NAMALWA (cell line): Measurements from ENCODE around the gene RHBDL3.
"Not testable (repeated sequence)": the region's sequence is repeated elsewhere in the genome, so short reads cannot be mapped to it uniquely, and the experiment has no call there.

Experiments
- DNase-seq: peaks from one replicate; pipeline ENCODE4 v3.0.0-alpha.2; 2015; ENCODE audit warnings: low spot score

The RHBDL3 gene

DNA sequence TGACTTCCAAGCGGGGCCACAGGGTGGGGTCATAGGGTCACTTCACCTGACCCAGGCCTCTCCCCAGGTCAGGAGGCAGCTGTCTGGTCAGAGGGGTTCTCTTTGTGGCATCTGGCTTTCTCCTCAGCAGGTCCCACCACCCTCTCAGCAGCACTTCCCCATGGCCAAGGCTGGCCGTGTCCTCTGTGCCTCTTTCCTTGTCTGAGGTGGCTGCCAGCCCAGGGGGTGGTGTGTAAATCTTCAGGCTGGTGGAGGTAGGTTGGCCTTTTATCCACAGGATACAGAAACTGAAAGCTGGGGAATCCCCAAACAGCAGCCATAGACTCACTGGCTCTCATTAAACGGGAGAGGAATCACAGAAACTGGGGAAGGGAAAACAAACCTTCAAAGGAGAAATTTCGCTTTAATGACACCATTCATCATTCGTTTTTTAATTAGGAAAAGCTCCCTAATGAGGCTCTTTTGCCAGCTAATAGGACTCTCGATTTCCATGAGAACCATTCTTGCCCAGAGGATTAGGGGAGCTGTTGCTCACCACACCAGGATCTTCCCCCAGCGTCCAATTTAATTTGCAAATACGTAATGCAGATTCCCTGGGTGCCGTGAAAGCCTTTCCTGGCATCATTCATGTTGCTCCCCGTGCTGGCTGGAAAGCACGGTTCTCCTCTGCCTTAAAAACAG, 58.3 kb downstream of the RHBDL3 start:
- DNase-seq: no peak

DNA sequence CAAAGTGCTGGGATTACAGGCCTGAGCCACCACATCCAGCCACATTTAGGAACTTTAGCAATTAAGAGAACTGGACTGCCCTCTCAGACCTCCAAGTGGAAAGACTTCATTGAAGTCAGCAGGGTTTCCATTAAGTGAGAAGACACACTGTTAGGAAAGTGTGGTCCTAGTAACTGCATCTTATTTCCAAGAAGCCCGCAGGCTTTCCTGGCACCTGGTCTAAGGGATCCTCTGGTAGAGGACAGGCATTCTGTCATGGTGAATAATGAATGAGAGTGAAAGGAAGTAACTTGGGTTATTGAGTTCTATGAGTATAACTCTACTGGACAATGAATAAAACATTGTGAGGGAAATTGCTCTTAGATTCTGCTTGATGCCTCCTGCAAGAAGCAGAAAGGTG, 62.3 kb downstream of the RHBDL3 start:
- DNase-seq: no peak

DNA sequence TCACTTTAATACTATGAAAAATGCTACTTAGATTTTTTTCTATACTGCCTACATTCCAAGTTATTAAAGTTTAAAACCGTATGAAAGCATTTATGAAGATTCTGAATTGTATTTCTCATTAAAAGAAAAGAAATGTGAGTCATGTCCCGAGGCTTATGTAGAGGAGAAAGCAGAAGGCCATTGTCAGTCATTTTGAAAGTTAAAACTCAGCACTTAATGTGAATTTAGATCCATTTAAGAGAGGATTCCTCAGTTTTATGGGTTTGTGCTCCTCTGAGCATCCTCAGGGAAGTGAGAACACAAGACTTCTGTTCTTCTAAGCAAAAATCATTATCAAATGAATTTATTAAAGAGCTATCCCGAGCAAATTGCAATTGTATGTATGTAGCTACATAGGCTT, 64.5 kb downstream of the RHBDL3 start:
- DNase-seq: no peak

DNA sequence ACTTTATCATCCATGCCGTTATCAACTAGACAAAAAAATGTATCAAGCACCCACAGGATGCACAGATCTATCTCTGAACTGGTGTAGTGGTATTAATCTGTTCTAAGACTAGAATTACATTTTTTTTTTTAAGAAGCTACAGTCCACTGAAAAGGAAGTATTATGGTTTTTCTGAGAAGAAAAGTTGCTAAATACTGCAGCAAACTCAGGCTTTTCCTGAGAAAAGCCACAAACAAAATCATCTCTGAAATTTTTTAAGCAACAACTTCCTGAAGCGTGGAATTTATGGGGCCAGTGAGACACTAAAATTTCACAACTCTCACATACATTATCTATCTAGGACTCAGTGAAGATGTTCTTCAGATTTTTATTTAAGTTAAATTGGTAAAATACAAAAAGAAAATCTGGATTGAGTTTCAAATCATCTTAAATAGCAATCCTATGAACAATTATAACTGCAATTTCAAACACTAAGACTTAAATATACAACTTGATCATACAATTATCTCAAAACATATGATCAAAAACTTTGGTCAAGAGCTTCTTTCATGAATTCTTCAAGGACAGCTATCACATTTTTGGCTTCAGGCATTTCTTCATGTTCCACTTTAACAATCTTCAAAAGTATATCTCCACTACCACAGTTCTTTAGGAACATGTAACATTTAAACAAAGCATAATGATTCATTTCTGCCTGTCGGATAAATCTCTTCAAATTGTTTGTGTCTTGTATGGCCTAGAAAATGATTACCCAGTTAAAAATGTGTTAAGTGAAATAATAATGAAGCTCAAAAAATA, 65.8 kb downstream of the RHBDL3 start:
- DNase-seq: no peak

DNA sequence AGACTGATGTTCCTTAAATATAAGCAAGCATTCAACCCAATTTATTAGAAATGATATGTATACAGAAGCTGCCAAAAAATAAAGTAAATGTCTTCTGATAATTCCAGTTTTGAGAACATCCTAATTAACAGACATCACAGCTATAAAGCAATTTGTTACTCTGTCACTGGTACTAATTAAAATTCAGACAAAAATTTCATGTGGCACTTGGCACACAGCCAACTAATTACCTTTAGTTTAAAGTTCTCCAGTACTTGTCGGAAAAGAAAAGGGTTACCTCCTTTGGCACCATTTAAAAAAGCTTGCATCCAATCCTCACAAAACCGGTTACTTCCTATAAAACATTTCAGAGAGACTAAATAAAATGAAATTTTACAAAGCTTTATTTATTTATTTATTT, 67.6 kb downstream of the RHBDL3 start:
- no peak for DNase-seq

DNA sequence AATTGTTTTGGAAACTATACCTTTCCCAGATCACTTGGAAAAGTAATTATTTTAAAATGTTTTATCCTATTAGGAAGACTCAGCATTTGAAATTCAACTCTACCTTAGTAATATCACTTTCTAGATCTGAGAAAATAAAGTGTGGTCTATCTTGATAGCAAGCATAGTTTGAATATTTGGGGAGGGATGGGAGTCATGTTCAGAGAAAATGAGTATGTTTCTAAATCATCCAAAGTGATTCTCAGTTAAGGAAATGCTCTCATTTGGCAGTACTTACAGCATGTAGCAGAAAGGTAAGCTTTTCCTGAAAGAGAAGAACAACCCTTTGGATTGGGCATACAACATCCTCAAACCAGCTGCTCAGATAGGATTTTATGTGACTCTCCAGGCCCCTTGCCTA, 69.4 kb downstream of the RHBDL3 start:
- DNase-seq: no peak

DNA sequence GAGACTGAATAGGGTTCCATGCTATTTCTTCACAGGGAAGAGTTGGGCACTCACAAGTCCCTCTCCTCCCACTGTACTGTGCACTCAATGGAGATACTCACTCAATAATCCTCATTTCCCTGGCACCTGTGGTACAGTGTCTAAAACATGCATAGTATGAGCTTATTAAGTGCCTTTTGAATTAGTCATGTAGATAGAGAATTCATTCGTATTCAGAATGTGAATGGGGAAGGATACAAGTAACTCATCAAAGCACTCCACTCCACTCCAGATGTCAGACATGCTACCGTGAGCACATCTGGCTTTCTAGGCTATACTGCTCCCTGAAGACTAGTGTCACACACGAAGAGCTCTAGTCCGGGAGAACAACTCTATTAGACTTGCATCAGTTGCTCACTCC, 70.1 kb downstream of the RHBDL3 start:
- no peak for DNase-seq

DNA sequence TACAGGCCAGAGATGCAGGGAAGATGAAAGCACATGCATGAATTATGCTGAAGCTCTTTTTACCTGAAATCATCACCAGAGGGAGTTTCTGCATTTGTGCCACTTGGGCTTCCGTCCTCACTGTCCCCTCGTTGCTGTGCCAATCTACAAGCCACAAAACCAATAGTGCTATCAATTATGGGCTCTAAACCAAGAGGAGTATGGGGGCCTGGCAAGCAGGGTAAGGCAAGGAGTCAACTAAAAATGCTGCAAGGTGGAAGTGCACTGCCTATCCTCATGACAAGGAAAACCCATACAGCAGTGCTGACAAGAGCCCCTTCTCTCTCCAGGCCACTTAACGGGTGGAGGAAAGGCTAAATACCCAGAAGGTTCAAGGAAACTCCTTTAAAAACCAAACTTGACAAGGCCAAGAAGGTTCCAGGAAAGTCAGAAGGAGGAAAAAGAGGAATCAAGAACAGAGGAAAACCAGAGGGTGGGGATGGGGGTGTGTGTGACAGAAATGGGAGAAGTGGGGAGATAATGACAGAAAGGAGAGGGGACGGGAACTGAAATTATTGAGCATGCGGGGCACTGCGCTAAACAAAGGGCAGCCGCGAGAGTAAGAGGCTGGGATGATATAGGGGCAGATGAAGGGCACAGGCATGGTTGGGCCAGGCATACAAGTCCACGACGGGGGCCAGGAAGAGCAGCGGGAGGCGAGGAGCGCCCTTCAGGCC, 75.7 kb downstream of the RHBDL3 start:
- DNase-seq: peak; percentile 80

DNA sequence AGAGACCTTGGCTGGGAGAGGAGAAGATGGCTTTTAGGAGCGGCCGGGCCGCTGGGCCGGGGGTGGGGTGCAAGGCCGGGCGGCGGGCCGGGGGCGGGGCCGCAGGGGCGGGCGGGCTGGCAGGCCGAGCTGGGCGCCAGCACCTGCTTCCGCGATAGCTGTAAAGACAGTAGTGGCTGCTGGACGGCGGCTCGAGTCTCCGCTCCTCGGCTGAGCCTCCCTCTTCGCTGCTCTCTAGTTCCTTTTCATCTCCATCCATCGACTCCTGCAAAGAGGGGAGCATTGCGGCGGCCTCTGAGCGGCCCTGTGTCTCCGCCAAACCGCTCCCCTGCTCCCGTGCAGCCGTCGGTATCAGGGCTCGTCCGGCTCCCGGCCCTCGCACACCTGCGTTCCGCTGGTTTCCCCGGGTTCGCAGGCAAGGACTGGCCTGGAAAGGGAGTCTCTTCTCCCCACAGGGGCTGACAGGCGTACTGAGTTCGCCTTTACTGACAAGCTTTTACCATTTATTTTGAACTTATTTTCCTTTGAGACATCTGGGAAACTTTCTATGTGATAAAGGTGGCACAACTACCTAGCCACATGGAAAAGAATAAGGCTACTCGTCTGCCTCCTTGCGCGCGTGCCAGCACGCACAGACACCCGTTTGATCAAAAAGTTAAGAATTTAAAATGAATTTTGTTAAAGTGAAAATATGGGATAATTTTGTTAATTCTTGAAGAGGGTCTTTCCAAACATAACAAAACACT, 76.4 kb downstream of the RHBDL3 start, which contains the start of gene C17orf75:
C17orf75 (minus strand) TSS at position 317 of the 746 bp plus-strand sequence; CDS start at position 283, 34 bp downstream.
- DNase-seq: peak; percentile 78

DNA sequence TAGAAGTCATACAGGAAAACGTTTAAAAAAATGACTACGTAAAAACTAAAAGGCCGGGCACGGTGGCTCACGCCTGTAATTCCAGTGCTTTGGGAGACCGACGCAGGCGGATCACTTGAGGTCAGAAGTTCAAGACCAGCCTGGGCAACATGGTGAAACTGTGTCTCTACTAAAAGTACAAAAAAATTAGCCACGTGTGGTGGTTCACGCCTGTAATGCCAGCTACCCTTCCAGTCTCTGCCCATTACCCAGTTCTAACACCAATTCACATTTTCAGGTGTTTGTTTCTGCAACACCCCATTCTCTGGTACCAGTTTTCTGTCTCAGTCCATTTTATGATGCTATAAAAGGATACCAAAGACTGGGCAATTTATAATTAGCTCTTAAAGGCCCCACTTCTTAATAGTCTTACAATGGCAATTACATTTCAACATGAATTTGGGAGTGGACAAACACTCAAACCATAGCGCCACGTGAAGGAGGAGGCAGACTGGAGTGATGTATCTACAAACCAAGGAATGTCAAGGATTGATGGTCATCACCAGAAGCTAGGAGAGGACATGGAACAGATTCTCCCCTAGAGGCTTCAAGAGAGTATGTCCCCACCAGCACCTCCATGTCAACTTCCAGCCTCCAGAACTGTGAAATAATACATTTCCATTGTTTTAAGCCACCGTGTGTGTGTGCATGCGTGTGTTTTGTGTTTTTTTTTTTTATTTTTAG, 77.1 kb downstream of the RHBDL3 start:
- no peak for DNase-seq

DNA sequence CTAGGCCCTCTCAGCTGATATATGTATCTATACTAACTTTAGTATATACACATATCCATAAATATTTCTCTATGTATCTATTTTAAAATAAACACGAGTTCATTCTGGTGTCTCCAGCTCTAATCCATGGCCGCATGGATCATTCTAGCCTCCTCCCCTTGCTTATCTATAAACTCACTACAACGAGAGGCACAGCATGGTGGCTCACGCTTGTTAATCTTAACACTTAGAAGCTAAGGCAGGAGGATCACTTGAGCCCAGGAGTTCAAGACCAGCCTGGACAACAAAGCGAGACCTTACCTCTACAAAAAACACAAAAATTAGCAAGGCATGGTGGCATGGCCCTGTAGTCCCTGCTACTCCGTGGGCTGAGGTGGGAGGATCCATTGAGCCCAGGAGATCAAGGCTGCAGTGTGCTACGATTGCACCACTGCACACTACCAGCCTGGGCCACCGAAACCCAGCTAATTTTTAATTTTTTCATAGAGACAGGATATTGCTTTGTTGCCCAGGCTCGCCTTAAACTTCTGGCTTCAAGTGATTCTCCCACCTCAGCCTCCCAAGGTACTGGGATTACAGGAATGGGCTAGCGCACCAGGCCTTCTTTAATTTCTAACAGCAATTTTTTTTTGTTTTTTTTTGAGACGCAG, 80.4 kb downstream of the RHBDL3 start:
- DNase-seq: no peak

DNA sequence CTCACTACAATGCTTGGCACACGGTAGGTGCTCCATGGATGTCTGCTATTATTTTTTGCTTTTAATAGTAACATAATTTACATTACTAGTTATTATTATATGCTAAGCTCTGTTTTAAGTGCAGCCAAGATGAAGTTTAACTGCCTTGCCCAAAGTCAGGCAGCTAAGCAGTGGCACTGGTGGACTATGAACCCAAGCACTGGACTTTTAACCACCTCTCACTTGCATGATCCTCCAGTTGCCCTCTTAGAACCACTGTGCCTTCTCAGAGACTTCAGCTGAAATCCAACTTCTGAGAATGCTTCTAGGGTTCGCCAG, 82.8 kb downstream of the RHBDL3 start:
- DNase-seq: no peak

DNA sequence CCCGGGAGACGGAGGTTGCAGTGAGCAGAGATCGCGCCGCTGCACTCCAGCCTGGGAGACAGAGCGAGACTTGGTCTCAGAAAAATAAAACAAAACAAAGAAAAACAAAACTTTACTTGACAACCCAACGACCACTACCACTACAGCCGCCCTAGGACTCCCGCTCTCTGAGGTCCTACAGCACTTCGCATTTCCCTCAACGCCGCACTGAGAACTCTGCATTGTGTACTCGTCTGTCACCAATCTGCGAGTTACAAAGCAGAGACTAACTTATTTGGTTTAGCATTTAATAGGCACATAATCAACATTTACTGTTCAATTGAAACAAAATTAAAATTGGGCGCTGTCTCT, 83.8 kb downstream of the RHBDL3 start:
- no peak for DNase-seq

DNA sequence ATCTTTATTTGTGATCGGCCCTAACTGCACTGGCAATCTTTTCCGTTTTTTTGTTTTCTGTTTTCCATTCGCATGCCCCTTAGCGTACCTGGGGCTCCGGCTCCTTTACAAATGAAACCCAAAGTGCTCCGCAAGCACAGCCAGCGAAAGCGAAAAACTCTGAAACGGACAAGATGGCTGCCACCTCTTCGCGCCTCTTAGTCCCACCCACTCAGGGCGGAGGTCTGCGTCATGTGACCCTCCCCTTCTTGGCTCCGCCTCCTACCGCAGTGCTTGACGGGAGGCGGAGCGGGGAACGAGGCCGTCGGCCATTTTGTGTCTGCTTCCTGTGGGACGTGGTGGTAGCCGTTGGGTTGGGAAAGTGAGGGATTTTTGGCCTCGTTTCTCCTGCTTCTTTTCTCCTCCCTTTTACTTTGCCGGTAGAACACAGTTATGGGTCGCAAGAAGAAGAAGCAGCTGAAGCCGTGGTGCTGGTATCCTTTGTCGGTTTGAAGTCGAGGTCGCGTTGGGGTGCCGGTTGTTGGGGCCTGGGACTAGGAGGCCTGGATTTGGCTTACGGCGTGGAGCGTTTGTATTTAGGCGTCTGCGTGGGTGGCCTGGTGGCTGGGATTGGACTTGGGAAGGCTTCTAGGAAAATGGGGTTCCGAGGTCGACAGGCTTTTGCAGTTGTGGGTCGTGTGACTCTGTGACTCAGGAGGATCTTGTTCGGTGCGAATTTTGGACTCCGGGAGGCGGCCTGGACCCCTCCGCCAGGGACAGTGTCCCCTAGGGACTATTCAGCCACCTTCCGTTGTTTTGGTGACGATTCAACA, 84.4 kb downstream of the RHBDL3 start, which contains the start of gene ZNF207:
ZNF207 (plus strand) TSS at position 304 of the 812 bp plus-strand sequence; CDS start at position 433, 129 bp downstream.
- peak; percentile 98 for DNase-seq

DNA sequence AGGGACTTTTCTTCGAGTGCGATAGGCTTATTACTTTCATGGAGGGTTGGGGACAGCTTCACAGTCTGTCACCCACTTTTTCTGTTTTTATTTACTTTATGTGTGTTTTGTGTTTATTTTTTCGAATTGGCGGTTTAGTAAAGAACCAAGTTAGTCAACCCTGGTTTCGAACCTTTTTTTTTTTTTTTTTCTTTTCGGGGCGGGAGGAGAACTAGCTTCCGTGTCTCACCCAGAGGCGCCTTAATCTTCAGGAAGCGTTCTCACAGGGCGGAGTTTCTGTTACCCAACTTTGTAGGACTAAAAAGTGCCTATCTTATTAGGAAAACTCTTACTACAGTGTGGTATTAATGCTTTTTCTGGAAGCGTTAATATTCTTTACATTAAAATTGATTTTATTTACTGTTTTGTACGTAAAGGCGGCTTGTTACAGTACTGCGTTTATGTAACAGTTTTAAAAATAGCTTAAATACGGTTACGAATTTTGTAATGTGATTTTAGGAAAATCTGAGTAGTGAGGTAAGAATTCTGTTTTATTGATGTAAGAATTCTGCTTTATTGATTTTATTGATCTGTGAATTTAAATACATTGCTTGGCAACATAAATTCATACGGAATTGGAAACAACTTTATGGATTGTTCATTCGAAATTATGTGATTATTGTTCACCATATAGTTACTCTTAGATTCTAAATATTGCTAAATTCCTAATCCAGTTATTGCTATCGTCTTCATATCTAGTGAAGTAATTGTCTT, 85.2 kb downstream of the RHBDL3 start:
- DNase-seq: no peak

DNA sequence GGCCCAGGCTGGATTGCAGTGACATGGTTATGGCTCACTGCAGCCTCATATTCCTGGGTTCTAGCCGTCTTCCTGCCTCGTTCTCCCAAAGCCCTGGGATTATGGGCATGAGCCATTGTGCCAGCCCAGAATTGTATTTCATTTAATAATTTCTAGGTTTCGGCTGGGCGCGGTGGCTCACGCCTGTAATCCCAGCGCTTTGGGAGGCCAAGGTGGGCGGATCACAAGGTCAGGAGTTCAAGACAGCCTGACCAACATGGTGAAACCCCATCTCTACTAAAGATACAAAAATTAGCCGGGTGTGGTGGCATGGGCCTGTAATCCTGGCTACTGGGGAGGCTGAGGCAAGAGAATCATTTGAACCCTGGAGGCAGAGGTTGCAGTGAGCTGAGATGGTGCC, 87.1 kb downstream of the RHBDL3 start:
- DNase-seq: not testable (repeated sequence)

DNA sequence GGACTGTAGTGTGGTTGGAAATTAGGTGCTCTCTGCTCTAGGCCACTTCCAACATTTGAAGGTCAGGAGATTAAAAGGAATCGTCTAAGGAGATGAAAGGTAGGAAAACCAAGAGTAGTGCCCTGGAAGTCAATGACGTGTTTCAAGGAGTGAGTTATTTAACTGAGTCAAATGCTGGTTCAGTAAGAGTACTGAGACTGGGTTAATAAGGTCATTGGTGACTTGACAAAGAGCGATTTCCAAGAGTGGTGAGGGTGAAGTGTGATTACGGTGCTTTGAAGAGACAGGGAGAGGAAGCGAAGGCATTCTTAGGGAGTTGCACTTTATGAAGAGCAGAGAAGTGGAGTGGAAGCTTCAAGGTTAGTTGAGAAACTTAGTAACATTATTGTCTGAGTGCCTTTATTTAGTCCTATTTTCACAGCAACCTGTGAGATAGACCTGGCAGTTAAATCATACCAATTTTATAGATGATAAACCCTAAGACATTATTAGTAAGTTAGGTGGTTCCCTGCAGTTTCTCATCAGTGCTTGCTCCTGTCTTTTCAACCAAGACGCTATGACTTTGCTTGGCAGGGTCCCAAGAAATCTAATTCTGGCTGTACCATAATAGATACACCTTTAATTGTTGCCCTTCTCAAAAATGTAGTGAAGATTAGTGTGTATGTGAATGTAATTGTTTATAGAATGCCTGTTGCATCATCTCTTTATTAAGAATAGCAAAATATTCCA, 90.2 kb downstream of the RHBDL3 start:
- DNase-seq: no peak

DNA sequence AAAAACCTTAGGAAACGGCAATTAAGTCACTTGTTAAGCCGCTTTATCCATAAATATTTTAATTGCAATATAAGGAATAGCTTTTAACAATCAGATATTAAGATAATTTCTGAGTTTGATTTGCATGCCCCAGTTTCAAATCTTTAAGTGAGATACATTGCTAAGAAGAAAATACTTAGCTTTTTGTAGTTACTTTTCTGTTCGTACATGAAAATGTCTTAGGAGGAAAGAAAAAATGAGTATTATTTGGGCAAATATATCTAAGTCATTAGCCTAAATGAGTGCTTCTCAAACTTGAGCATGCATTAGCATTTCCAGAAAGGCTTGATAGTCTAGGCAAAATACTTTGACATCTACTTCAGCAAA, 90.7 kb downstream of the RHBDL3 start:
- DNase-seq: no peak

DNA sequence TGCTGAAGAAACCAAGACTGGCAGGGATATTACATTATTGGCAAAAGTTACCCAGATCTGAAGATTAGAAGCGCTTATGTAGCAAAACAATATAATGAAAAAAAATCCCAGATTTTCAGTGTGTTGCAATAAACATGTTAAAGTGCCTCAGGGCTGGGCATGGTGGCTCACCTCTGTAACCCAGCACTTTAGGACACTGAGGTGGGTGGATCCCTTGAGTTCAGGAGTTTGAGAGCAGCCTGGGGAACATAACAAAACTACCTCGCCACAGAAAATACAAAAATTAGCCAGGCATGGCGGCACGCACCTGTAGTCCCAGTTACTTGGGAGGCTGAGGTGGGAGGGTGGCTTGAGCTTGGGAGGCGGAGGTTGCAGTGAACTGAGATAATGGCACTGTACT, 91.1 kb downstream of the RHBDL3 start:
- no peak for DNase-seq
